K562 (cell line): Measurements from ENCODE around the gene BMP10. TPM values are rescaled to one million over a fixed set of nuclear protein-coding genes. Genes with fewer than 3 reads are reported as not detected.
A peak's percentile ranks its signal among the peaks of the same experiment; 100 is the strongest.

Source experiments
- CHD7 ChIP-seq: fragments of 200-600 bp; sonication (generic); IDR thresholded peaks from one replicate; pipeline ENCODE4 v1.6.1; 2012; ENCODE audit warnings: mild to moderate bottlenecking, low read depth, low read length, inconsistent platforms
- JUND ChIP-seq, 2 experiments: IDR thresholded peaks; 2 replicates in 1 of 2; 3 replicates in 1 of 2; pipeline ENCODE4 v1.6.1; 2011; ENCODE audit warnings: borderline replicate concordance in 2 of 2, low read depth in 2 of 2, low read length in 2 of 2, improper control_type of control experiment in 1 of 2, missing biosample characterization in 1 of 2, missing genetic modification characterization in 1 of 2, missing genetic modification reagents in 1 of 2
- MLX ChIP-seq, 2 experiments: fragments of 450-650 bp in 1 of 2; sonication (generic) in 1 of 2; formaldehyde crosslinking; conservative IDR thresholded peaks; 2 replicates each; pipeline versions ENCODE4 v1.4.0 to v1.8.1; 2020 to 2022; ENCODE audit warnings: mild to moderate bottlenecking in 1 of 2, missing genetic modification reagents in 1 of 2
- NEUROD1 ChIP-seq: fragments of 150-350 bp; IDR thresholded peaks from 2 replicates; pipeline ENCODE4 v1.6.1; 2014; ENCODE audit warnings: borderline replicate concordance, low read length, low read depth; ENCODE audit not compliant: partially characterized antibody
- NR1H2 ChIP-seq: sonication (generic); formaldehyde crosslinking; IDR thresholded peaks from 2 replicates; pipeline ENCODE4 v1.4.0; 2020; ENCODE audit warnings: mild to moderate bottlenecking, missing genetic modification reagents
- SMARCE1 ChIP-seq: fragments of 450-650 bp; IDR thresholded peaks from 2 replicates; pipeline ENCODE4 v1.7.1; 2016; ENCODE audit warnings: mild to moderate bottlenecking
- SRF ChIP-seq, 2 experiments: fragments of 250-450, 450-650 bp in 1 of 2; sonication (Bioruptor Pico) in 1 of 2; sonication (generic) in 1 of 2; formaldehyde crosslinking; IDR thresholded peaks; 2 replicates each; pipeline versions ENCODE4 v1.5.0 to v1.5.1; 2020 to 2022; ENCODE audit warnings: mild to moderate bottlenecking in 1 of 2, missing genetic modification reagents in 1 of 2
- U2AF2 ChIP-seq: fragments of 200-400 bp; formaldehyde crosslinking; optimal IDR thresholded peaks from 2 replicates; pipeline ENCODE3; 2017; ENCODE audit warnings: low read depth, mild to moderate bottlenecking, low read length
- ZNF780A ChIP-seq: fragments of 250-450 bp; sonication (Bioruptor Pico); IDR thresholded peaks from 2 replicates; pipeline ENCODE4 v1.5.0; 2021; ENCODE audit warnings: mild to moderate bottlenecking
- polyA plus RNA-seq, 8 experiments: library from polyadenylated mRNA; depleted of rRNA in 4 of 8; stranded (reverse) in 5 of 8; unstranded in 3 of 8; fragments of >200 nt; fragmentation: Nextera tagmentation in 2 of 8; fragmentation: Illumina TruSeq in 1 of 8; extraction: Ambion mirVana in 2 of 8; extraction: Trizol in 1 of 8; gene quantifications; 2 replicates each; pipeline versions ENCODE4 v1.2.1 to v1.2.3, GENCODE V29; 2011 to 2014; ENCODE audit warnings: inconsistent platforms in 1 of 8, missing spikeins in 1 of 8
- total RNA-seq, 7 experiments: library from RNA; depleted of rRNA in 6 of 7; stranded (reverse); fragments of >200 nt in 6 of 7; fragmentation: Illumina TruSeq in 2 of 7; extraction: Trizol in 2 of 7; gene quantifications; 2 replicates each; pipeline versions ENCODE4 v1.2.1 to v1.2.3, GENCODE V29; 2011 to 2021; ENCODE audit warnings: low replicate concordance in 1 of 7

BMP10 gene
- total and polyA plus RNA-seq, 9 of the 15 experiments (the other 6 are each of a cell fraction or from before 2014, with no cell fraction given) = 0.11 to 0.91 (median 0.43) TPM

GRCh38 chr2:68917034-68917718 is 46.0 kb upstream of the BMP10 start (continued):
- no peak for TF ChIP-seq NEUROD1
- no peak for TF ChIP-seq U2AF2
- no peak for TF ChIP-seq MLX (CRISPR knock-in tag; conservative IDR thresholded peaks at IDR 0.05)
- TF ChIP-seq SMARCE1 = 0 out of 2 replicates have a peak, but pooled peaks have one; percentile 16
- TF ChIP-seq JUND (IDR thresholded peaks at IDR 0.05; ENCODE audit: borderline replicate concordance, low read depth, low read length) = peak; percentile 81
- peak; percentile 83; the same call in 2 of the 3 replicates for TF ChIP-seq JUND (tag; IDR thresholded peaks at IDR 0.05; ENCODE audit: borderline replicate concordance, low read depth, low read length)
- TF ChIP-seq NR1H2 (CRISPR knock-in tag) = no peak
- TF ChIP-seq ZNF780A (CRISPR knock-in tag) = no peak
- TF ChIP-seq SRF (CRISPR knock-in tag; IDR thresholded peaks at IDR 0.05) = no peak
- TF ChIP-seq CHD7 = no peak
